GM21390 (cell line): ENCODE measurements around the gene PLSCR3.

Experiments
- ATAC-seq: cut with Tn5 transposase; IDR thresholded peaks from one replicate; pipeline ENCODE4 v1.9.1; 2021; ENCODE audit not compliant: unreplicated experiment

Gene PLSCR3

DNA sequence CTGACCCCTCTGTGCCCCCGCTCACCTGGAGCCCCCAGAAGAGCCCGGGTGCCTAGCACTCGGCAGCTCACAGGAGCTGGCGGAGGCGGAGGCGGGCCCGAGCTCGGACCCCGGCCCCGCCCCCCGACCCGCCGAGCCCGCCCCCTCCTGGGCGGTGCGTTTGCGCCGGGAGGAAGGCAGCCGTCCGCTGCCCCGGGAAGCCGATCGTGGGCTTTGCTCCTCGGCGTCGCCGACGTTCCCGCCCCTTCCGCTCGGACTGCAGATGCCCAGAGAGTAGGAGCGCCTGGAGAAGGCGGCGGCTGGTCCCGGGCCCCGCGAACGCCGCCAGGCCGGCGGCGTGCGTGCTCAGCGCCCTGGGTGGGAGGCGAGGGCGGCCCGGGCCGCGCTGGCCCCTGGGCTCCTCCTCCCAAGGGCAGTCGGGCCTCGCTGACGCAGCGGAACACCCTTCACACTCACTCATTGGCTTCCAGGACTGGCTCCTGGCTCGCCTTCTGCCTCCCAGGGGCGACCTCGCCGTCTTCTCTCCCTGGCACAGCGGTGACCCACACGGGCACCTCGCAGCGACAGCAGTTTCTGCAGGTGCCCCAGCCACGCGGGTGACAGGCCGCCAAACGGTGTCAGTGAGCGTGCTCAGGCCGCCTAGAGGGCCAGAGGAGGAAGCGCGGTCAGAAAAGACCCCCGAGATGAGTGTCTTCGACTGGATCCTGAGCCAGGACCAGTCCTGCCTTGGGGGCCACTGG is at the start of gene PLSCR3:
TSS of gene PLSCR3 (minus strand) at position 74 of the 740 bp plus-strand sequence. CDS start 415 bp downstream, outside the sequence.
- ATAC-seq, result peak; percentile 83

DNA sequence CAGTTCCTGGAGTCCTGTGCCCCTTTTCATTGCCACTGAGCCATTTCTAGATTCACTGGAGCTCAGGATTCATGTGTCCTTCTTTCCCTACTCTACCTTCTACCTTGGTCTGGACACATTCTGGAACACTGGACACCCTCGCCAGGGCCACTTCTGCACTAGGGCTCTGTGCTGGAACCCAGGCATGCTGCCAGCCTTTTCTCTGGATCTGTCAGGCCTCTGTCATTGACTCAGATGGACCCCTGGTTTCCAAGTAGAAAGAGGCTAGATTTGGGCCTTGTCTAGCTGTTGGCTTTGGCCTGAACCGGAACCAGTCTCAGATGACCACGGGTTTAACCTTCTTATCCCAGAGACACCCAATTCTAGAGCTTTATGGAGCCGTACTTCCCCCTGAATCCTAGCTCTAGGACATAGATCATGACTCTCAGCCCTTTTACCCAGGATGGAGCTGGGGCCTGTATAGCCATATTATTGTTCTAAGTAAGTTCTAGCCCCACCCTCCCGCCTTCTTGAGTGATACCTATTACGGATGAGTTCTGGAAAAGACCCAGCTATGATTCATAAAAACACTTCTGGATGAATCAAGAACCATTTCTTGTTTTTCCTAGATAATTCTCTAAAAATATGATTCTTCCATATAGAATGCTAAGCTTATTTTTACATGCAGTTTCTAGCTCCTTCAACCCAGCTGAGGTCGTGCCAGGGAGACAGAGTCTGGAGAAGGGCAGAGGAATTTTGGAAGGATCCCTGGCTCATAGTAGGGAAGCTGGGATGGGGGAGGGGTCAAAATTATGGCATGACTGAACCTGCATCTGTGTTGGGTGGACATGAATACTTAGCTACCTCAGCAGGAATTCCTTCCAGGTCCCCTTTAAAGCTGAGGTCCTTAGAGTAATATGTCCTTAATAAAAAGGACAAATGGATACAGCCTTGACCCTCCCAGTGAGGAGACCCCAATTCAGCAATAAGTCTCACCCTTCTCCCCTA is 49.5 kb upstream of the PLSCR3 start:
- no peak for ATAC-seq

DNA sequence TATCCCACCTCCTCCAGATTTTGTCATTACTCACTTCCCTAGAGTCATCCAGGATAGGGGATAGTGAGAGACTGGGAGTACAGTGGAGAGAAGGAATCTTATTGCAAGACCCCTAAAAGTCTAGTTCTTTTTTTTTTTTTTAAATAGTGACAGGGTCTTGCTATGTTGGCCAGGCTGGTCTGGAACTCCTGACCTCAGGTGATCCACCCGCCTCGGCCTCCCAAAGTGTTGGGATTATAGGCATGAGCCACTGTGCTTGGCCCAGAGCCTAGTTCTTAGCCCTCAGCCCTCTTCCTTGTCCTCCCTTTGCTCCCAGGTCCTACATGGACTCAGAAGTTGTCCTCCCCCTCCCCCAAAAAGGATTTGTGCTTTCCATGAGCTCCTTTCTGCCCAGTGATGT is 47.8 kb upstream of the PLSCR3 start:
- ATAC-seq, result no peak

DNA sequence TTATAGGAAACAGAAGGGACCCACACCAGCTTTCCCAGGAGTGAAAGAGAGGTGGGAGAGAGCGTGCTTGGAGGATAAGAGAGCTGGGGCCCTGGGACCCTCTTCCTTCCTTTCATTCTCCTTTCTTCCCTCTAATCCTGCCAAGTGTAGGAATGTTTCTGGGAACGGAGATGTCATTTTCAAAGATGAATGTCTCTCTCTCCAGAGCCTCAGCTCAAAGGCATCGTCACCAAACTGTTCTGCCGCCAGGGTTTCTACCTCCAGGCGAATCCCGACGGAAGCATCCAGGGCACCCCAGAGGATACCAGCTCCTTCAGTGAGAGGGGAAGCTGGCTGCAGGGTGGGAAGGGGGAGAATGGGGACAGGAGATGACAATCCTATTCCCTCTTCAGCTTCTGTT is 46.9 kb upstream of the PLSCR3 start:
- ATAC-seq, result no peak

DNA sequence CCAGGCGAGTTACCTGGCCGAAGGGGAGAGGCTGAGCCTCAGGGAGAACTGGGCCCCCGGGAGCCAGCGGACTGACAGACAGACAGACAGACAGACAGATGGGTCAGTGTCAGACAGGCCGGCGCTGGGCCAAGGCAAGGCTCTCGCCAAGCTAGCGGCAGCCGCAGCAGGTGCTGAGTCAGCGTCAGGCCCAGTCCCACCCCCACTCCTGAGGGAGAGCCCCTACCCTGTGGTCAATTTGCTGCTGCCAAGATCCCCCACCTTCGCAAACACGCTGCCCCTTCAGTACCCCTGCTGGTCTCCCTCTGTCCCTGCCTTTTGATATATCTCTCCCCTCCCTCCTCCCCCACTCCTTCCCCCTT is 46.5 kb upstream of the PLSCR3 start:
- no peak for ATAC-seq

DNA sequence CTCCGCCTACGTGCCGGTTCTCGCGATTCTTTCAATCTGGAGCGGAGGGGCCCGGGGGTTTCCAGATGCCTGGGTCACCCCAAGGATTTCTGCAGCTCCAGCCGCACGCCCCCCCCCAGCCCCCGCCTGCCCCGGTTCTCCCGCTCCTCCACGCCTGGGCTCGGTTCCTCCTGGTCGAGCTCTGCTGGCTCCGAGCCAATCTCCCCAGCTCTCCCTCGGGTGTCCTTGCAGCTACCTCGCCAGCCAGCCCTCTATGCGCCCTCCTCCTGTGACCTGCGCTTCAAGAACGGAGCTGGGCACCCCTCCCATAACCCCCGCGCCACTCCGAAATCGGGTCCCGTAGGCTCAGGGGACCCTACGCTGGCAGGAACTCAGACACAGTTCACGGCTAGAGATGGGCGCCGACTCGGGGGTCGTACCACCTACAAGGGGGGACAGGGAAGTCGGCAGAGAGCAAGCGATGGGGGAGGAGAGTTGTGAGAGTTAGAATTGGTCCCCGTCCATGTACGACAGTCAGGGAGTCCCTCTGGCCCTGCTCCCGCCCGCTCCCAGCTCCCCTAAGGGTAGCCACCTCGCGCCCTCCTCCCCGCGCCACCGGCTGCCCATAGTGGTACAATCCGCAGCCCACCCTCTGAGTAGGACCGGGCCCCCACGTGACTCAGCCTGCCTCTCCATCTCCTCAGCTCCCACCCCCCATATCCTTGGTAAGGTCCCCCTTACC is 45.9 kb upstream of the PLSCR3 start:
- ATAC-seq, result no peak

DNA sequence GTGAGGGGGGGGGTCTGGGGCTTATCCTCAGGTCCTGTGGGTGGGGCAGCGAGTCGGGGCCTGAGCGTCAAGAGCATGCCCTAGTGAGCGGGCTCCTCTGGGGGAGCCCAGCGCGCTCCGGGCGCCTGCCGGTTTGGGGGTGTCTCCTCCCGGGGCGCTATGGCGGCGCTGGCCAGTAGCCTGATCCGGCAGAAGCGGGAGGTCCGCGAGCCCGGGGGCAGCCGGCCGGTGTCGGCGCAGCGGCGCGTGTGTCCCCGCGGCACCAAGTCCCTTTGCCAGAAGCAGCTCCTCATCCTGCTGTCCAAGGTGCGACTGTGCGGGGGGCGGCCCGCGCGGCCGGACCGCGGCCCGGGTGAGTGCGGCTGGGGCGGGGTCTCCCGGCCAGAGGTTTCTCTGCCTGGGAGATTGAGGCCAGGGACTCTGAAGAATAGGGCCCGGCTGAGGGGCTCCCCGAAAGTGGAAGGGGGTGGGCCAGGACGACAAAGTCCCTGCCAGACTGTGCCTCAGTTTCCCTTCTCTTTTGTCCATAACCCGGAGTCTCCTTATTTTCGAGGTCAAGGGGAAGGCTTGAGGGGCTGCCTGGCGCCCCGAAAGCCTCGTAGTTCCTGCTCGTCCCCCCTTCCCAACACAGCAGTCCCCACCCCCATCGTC is 45.3 kb upstream of the PLSCR3 start, which contains the start of gene FGF11:
TSS of gene FGF11 (plus strand) at position 51 of the 651 bp plus-strand sequence. CDS start at position 160, 109 bp downstream.
- ATAC-seq, result no peak

DNA sequence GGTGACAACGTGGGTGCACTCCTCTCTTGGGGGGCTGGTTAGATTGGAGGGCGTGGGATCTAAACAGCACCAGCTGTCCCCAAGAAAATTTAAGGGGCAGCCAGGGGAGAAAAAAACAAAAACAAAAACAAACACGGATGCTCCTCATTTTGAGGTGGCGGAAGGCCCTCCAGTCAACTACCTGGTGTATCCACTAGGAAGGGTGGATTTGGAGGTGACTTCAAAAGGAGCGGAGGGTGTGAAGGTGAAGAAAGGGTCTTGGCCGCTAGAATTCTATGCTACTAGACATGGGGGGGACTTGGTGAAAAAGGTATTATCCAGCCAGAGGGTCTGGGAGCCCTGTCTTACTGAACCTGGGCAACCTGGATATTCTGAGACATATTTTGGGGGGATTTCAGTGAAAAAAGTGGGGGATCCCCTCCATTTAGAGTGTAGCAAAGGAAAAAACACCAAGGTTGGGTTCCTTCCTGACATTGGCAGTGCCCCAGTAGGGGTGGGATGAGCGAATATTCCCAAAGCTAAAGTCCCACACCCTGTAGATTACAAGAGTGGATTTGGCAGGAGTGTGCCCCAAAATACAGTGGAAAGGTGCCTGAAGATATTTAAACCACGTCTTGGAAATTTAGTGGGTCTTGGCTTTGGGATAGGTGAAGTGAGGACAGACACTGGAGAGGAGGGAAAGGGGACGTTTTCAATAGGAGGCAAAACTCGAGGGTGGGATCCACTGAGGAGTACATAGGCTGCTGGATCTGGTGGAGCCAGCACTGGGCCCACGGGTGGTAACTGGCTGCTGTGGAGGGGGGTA is 44.5 kb upstream of the PLSCR3 start:
- no peak for ATAC-seq

DNA sequence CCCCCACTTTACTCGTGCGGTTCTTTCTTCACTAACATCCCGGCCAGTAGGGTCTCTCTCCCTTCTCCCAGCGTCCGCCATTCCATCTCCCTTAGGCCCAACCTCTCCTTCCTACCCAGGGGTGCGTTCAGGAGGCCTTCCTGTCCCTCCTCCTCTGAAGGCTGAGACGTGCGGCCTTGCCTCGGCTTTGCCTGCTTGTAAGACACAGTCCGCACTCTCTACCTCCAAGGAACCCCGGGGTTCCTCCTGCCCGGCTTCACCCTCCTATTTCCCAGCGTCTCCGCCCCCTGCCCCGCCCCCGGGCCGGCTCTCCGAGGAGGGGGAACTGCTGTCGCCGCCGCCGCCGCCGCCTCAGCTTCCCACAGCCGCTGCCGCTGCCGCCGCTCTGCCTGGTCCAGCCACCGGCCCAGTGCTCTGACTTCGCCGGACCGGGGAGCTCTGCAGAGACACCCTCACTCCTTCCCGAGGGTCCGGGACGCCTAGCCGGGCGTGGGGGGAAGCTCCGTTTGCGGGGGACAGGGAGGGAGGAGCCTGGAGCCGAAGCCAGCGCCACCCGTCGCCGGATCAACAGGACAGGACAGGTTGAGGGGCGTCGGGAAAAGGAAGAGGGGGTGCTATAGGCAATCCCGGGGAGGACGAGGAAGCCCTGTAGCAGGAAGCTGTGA is 43.8 kb upstream of the PLSCR3 start:
- no peak for ATAC-seq

DNA sequence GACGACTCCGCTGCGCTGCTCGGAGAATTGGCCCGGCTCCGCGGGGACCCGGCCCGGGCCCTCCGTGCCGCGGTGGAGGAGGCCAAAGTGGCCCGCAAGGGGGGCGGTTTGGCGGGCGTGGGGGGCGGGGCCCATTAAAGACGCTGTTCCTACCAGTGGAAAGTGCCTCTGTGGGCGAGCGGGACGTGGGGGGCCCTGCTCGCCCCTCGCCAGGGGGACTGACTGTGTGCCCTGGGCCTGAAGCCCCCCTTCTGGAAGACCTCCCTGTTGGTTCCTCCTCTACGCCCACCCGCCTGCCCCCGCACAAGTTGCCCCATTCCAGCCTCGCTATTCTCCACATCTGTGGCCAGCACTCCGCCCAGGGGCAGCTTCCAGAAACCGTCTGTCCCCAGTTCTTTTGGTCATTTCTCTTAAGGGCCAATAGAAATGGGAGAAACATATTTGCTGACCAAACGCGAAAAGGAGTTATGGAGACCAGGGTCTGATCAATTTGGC is 43.1 kb upstream of the PLSCR3 start:
- ATAC-seq, result no peak

DNA sequence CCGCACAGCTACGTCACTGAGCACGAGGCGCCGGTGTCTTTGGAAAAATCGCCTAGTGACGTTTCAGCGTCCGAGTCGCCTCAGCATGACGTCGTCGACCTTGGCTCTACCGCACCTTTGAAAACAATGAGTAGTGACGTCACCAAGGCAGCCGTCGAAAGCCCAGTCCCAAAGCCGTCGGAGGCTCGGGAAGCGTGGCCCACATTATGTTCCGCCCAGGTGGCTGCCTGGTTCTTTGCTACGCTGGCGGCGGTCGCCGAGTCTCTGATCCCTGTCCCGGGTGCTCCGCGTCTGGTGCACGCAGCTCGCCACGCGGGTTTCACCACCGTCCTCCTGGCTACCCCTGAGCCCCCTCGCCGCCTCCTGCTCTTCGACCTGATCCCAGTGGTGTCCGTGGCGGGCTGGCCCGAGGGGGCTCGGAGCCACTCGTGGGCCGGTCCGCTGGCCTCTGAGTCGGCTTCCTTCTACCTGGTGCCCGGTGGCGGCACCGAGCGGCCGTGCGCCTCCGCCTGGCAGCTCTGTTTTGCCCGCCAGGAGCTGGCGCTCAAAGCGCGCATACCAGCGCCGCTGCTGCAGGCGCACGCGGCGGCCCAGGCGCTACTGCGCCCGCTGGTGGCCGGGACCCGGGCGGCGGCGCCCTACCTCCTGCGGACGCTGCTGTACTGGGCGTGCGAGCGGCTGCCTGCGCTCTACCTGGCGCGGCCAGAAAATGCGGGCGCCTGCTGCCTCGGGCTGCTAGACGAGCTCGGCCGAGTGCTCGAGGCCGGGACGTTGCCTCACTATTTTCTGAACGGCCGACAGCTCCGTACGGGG is 42.4 kb upstream of the PLSCR3 start:
- ATAC-seq, result no peak

DNA sequence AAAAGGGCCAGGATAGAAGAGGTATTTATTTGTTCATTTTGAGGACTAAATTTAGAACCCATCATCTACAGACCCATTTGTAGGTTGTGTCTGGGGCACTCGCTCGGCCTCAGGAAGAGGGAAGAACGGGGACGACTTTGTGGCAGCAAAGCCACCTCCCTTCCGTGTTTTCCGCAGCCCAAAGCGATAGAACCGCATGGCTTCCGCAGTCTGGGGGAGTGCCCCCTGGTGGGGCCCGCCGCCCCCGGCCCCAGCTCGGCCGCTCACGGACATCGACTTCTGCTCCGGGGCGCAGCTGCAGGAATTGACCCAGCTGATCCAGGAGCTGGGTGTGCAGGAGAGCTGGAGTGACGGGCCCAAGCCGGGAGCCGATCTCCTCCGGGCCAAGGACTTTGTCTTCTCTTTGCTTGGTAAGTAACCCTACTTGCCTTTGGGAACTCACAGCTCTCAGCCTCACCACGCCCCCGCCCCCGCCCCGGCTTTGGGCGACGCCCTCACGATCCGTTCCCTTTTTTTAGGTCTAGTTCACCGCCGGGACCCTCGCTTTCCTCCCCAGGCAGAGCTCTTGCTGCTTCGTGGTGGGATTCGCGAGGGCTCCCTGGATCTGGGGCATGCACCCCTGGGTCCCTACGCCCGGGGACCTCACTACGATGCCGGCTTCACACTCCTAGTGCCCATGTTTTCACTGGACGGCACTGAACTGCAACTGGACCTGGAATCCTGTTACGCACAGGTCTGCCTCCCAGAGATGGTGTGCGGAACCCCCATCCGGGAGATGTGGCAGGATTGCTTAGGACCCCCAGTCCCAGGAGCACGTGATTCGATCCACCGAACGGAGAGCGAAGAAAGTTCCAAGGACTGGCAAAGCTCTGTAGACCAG is 41.6 kb upstream of the PLSCR3 start:
- ATAC-seq, result peak; percentile 20

DNA sequence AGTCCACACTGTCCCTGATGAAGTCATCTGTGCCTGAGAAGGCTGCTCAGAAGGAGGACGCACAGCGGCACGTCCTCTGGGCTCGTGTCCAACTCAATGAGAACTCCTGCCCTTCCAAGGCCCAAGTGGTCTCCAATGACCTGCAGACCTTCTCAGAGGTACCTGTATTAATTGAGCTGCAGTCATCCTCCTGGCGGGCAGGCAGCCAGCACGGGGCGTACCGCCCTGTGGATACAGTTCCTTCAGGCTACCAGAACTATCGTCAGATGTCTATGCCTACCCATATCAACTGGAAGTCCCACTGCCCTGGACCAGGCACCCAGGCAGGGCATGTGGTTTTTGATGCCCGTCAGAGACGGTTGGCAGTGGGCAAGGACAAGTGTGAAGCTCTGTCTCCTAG is 38.0 kb upstream of the PLSCR3 start:
- no peak for ATAC-seq

DNA sequence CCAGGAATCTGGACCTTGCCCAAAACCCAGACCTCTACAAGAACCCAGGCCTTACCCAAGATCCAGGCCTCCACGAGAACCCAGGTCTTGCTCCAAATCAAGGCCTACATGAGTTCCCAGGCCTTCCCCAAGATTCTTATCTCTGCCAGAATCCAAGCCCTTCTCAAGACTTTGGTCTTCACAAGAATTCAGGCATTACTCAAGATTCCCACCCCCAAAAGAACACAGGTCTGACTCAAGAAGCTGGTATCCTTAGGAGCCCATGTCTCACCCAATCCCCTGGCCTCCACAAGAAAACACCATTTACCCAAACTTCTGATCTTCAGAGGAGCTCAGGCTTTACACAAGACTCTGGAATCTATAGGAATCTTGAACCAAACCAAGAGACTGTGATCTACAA is 36.9 kb upstream of the PLSCR3 start:
- ATAC-seq, result no peak

DNA sequence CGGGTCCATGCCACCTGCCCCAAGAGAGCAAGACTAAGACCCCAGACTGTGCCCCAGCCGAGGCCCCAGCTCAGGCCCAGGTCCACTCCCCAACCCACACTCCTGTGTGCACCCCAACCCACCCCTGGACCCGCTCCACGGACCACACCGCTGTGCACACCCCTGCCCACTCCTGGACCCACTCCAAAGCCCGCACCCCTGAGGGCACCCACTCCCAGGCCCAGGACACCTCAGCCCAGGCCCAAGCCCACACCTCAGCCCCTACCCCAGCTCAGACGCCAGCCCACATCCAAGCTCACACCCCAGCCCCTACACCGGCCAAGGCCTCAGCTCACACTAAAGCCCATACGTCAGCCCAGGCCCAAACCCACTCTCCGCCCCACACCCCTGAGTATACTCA is 35.4 kb upstream of the PLSCR3 start:
- no peak for ATAC-seq

DNA sequence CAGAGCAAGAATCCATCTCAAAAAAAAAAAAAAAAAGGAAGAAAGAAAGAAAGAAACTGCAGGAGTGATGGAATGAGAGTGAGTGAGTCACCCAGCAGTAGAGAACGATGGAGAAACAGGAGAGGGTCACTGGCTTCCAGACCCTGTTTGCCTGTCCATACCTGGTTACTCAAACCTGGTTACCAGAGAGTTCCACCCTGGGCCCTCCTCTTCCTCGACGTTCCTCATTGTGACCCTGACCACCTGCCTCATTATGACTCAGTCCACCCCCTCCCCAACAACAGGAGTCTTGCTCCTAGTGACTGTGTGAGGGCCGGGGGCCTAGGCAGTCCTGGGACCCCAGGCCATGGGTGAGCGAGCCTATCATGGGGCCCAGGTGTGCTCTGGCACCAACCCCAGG is 34.2 kb upstream of the PLSCR3 start, which contains the start of gene SPEM3:
TSS of gene SPEM3 (plus strand) at position 301 of the 400 bp plus-strand sequence. CDS start at position 347, 46 bp downstream.
- no peak for ATAC-seq

DNA sequence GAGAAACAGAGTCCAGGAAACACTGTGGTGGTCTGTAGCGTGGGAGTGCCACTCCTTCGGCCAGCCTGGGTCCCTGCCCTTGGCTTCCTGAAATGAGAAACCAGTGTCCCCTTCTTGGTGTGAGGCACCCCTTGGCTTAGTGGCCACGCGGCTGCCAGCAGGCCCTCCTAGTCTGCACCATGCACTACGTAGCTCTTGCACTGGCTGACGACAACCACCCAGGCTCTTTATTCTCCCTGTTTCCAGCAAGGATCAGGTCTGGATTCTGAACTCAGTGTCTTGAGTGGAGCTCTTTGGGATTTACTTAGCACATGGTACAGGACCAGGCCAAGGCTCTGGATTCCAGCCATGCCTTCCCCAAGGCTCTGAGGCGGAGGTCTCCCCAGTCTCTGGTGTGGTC is 33.2 kb upstream of the PLSCR3 start:
- ATAC-seq, result no peak
